SK-N-SH treated with all-trans-retinoic acid at 6 μM for 48 hours (cell line): ENCODE data around the gene LUC7L2.

Experiments used
- PPARA ChIP-seq: fragments of 250-450 bp; sonication (Bioruptor Pico); IDR thresholded peaks from 2 replicates; pipeline ENCODE4 v1.5.0; 2020; ENCODE audit warnings: mild to moderate bottlenecking, borderline replicate concordance
- TCF4 ChIP-seq: fragments of 250-450 bp; sonication (Bioruptor Pico); IDR thresholded peaks from 2 replicates; pipeline ENCODE4 v1.8.0; 2021; ENCODE audit warnings: mild to moderate bottlenecking, moderate library complexity, borderline replicate concordance
- TOX ChIP-seq: fragments of 250-450 bp; sonication (Bioruptor Pico); IDR thresholded peaks from 2 replicates; pipeline ENCODE4 v1.8.0; 2021; ENCODE audit warnings: mild to moderate bottlenecking, moderate library complexity, borderline replicate concordance

GRCh38 chr7:139367438-139368155 is 7.9 kb downstream of the LUC7L2 start:
- TF ChIP-seq TOX (no peak), PPARA (CRISPR knock-in tag) (no peak), TCF4 (no peak)
